Inferior parietal cortex (tissue), 1 donor: ENCODE measurements around the gene STK32B.
"Not testable (repeated sequence)": the region's sequence is repeated elsewhere in the genome, so short reads cannot be mapped to it uniquely, and the experiment has no call there.

ENCODE experiments used
- DNase-seq: peaks from one replicate; pipeline ENCODE4 v3.0.0-alpha.2; 2016; ENCODE audit errors: extremely low spot score

Gene STK32B

DNA sequence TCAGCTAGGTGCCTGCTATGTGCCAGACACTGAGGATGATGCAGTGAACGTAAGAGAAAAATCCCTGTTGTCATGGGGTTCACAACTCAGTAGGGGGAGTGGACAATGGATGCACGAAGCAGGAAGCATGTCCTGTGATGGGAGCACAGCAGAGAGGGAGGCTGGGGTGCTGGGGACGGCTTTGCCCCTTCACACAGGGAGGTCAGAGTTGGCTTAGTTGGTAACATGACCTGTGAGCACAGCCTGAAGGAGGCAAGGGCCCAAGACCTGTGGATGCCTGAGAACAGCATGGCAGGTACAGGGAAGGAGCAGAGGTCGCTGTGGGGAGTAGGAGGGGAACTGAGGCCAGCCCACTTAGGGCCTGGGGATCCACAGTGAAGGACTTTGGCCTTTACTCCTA is 109.4 kb downstream of the STK32B start:
- no peak for DNase-seq

DNA sequence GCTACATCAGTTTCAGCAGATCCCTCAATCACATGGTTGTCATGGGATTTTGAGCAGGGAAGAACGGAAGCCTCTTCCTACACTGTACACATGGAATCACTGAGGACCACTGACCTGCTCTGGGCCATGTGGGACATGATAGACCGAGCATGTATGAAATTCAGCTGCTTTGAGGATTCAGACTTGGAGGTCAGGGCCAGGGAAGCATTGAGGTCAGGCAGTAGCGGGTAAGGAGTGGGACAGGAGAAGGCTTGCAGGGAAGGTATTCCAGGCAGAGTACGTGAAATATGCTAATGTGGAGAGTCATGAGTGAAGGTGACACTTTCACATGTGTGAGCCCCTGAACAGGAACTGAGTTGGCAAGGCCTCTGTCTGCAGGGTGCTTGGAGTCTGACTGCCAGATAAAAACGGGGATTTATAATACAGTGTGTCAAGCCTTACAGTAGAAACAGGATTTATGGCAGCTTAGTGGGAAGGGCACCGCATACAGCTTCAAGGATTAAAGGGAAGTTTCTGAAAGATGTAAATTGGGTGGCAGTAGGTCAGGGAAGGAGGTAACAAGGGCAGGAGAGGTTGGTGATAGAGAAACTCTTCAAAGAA is 111.7 kb downstream of the STK32B start:
- no peak for DNase-seq

DNA sequence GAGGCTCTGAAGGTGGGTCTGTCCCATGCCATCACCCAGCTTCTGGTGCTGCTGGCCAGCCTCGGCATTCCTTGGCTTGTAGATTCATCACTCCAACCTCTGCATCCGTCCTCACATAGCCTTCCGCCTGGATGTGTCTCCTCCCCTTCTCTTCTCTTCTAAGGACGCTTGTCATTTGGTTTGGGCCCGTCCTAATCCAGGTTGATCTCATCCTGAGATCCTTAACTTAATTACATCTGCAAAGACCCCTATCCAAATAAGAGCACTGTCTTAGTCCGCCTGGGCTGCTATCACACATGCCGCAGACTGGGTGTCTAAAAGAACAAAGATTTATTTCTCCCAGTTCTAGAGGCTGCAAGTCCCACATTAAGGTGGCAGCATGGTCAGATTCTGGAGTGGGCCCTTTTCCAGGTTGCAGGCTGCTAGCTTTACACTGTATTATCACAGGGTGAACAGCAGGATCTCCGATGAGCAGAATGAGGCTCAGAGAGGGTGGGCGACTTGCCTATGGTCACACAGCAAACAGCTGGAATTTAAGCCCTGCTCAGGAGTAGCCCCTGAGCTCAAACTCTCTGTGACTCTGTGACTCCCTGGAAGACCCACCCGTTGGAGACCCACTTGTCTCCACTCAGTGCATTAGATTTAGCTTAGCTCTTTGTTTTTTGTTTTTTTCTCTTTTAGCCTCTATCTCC is 113.1 kb downstream of the STK32B start:
- DNase-seq = no peak

DNA sequence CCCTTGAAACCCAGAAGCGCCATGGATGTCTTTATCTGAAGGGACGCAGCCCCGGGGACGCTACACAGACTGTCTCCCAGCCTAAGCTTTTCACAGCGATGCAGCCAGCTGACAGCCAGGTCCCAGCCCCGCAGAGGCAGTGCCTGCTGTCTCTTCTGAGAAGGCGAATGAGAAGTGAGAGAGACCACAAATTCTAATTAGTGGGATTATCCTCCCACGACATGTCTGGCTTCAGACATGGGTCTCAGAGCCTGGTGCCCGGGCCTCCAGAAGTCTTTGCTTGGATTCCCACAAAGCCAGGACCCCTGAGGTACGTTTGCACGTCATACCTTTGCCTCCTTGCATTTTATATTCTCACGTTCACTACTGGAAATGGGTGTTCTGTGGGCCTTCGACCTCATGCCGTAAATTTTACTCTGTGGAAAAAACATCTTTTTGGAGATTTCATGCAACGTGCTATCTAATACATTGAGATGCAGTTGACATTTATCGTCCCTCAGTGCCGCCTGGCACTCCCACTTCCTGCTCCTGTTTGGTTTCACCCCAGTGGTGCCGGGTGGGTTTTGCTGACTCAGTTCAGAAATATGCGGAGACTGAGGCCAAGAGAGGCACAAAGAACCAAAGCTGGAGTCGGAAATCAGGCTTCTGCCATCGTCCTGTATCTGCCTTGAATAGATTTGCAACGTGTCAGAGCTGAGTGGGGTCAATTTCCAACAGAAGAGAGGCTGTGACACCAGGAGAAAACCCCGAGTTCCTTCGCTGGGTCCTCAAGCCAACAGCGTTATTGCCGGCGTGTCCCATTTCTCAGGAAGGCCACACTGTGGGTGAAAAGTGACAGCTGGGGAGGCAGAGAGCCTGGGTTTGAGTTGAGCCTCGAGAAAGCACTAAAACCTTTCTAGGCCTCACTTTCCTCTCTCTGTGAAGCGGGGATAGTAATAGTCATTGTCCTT is 114.4 kb downstream of the STK32B start:
- no peak for DNase-seq

DNA sequence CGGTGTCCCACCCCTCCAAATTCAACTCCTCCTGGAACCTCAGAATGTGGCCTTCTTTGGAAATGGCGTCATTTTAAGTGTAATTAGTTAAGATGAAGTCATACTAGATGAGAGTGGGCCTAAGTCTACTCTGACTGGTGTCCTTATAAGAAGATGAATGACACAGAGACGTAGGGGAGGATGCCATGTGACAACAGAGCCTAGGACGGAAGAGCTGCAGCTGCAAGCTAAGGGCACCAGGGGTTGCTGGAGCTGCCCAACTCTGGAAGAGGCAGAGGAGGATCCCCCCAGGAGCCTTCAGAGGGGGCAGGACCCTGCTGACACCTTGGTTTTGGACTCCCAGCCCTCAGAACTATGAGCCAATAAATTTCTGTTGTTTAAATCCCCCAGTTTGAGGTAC is 115.1 kb downstream of the STK32B start:
- DNase-seq = no peak

DNA sequence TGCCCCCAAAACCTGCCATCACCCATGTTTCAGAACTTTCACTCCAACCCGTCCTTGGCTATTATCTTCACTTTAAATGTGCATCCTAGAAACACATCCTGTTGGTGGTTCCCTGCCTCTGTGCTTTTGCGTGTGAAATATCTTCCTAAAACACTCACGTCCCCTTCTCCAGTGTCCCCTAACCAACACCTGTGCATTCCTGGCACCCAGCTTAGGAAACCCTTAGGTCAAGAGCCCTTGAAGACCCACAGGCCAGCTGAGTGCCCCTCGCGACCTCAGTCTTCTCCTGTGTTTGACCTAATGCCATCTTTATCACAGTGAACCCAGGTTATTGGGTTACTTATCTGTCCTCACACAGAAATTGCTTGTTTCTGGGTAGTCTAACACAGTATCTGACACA is 117.6 kb downstream of the STK32B start:
- no peak for DNase-seq

DNA sequence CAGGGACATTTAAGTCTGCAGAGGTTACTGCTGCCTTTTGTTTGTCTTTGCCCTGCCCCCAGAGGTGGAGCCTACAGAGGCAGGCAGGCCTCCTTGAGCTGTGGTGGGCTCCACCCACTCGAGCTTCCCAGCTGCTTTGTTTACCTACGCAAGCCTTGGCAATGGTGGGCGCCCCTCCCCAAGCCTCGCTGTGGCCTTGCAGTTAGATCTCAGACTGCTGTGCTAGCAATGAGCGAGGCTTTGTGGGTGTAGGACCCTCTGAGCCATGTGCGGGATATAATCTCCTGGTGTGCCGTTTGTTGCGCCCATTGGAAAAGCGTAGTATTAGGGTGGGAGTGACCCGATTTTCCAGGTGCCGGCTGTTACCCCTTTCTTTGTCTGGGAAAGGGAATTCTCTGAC is 124.6 kb downstream of the STK32B start:
- not testable (repeated sequence) for DNase-seq

DNA sequence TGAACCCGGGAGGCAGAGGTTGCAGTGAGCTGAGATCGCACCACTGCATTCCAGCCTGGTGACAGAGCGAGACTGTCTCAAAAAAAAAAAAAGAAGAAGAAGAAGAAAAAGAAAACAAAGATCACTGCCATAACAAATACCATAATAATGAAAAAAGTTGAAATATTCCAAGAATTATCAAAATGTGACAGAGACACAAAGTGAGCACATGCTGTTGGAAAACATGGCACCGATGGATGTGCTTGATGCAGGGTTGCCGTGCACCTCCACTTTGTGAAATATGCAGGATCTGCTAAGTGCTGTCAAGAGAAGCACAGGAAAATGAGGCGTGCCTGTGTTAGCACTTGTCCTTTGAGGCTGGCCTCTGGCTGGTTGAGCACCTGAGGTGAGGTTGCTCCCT is 133.3 kb downstream of the STK32B start:
- no peak for DNase-seq

DNA sequence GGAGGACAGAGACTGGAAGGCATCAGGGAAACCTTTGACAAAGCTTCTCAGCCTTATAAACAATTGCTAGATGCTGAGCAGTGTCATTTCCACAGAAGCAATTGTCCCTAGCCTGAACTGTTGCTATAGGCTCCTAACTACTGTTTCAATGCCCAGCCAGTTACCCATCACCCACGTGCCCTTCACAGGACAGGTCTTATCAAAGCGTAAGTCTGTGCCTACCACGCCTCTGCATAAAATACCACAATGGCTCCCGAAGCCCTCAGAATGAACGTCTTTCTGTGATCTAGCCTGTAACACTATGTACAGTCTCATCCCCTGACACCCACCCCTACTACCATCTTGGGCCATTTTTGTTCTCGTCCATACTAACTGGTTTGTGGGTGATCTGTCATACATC is 134.3 kb downstream of the STK32B start:
- DNase-seq = no peak

DNA sequence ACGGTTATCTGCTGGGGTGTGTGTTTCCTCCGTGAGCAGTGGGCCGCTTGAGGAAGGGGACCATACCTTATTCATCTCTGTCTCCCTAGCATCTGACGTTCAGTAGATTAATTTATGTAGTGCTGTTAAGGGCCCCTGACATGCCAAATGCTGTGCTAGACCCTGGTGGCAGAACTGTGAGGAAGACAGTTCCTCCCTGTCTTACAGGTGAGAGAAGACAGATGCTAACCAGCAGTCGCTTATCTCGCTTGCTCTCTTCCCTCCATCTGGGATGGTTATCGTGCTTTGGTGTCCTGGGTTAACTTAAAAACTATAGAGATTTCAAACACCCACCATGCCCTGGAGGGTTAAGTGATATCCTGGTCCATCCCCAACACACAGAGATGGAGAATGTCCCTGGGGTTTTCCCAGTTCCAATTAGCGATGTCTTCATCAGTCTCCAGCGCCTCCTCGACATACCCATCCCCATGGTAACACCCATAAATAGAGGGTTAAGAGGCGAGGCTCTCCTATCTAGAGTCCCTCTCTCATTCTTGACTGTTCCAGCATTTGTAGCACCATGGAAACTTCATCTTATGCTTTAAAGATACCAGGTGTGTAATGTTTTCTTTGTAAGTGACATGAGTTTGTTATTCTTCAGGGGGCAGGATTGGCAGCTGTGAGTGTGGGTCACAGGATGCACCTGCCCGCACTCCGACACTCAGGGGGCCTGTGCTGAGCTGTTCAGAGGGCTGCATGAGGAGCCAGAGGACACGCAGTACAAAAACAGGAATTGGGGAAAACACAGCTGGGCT is 135.2 kb downstream of the STK32B start:
- DNase-seq = no peak

DNA sequence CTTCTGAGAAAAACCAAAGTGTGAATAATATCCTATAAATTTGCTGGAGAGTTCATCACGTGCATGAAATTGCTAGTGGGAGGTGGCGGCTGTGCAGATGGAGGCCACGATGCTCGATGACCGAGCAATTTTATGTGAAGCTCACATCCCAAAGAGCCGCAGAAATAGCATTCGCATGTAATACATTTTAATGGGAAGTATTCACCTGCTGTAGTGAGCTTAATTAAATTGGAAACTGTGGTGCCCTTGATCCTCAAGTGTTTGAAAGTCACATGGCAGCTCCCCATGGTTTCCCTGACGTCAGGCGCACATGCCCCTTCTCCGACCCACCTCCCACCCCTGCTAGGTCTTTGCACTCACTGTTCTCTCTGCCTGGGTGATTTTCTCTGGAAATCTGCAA is 136.8 kb downstream of the STK32B start:
- DNase-seq = no peak

DNA sequence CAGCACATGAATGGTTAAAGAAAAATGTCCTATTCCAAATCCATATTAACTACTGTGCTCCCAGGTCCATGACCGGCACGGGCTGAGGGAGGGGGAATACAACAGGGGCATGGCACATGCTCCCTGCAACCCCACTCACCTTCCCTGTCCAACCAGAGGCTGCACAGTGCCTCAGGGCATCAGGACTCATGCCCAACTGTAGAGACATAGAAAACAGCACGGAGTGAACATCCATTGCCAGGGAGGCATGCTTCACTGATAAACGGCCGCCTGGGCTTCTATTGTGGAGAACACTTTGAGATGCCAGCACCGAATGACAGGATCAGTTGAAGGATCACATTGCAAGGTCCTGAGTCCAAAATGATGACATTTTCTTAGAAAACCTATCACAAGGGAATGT is 140.6 kb downstream of the STK32B start:
- DNase-seq = no peak

DNA sequence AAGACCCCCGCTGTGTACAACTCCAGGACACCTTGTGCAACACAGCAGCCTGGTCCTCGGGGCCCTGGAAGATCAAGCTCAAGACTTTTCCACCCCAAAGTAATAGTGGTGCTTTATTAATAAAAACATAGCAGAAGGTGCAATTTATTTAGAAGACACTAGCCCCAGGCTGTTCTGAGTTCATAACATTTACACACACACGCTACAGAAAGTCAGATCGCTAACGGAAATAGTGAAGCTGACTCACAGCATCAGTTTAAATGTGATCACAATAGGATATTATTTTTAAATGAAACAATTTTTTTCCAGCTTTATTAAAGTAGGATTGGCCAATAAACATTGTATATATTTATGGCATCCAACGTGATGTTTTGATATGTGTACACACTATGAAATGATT is 141.0 kb downstream of the STK32B start:
- no peak for DNase-seq

DNA sequence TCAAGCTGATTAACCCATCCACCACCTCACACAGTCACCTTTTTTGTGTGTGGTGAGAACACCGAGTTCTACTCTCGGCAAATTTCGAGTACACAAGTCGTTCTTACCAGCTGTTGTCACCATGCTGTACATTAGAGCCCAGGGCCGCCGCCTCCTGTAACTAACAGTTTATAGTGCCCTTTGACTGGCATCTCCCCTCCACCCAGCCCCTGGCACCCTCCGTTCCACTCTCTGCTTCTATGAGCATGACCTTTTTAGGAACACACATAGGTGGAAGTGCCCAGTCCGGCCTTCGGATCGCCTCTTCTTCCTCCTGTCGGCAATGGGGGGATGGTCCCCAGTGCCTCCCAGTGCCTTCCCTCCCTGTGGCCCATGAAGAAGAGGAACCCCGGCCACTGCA is 141.4 kb downstream of the STK32B start:
- no peak for DNase-seq

DNA sequence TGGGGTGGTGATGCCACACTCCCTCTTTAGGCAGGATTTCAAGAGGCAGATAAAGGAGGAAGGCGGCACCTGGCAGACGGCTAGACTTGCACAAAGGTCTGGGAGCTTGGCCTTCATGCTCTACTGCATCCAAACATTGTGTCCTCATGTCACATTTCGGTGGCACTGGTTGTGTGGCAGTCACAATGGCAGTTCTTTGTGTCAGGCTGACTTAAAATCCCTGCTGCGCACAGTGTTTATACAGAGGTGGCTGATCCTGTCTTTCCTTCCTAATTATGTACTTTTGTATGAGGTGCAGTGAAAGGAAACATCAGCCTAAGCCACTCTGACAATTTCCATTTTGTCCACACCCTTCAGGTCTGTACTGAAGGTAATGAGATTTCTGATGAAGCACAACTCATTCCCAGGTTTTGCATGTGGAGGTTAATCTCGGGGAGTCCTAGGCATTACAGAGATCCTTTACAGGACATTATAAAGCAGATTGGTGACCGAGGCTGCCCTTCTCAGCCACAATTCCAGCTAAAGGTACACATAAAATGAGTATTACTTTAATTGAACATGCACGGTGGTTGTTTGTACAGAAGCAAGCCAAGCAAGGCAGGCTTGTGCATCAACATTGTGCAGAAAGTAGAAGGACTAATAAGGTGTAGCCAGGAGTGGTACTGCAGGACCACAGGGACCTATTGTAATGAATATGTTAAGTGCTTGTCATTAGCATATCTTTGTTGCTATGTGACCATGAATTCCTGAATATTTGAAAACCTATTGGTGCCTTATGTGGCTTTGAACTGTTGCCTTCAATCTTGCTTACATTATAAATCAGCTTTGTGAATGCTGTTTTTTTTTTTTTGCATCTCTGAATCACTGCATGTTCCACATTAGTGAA is 147.6 kb downstream of the STK32B start:
- DNase-seq = no peak

DNA sequence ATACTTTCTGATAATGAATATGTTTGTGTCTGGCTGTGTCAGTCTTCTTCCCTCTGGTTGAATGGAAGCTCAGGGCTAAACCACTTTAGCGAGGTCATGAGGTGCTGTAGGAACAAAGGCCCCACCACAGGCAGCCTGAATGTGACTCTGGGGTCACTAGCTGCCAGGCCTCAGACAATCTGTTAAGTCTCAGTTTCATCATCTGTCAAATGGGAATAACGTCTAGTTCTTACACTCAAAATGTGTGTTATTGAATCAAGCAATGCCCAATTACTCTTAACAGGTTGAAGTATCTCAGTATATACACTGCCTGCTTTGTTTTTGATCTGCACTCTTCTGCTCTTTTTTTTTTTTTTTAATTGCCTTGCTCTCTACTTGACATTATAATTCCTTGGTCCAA is 148.6 kb downstream of the STK32B start:
- DNase-seq = no peak

DNA sequence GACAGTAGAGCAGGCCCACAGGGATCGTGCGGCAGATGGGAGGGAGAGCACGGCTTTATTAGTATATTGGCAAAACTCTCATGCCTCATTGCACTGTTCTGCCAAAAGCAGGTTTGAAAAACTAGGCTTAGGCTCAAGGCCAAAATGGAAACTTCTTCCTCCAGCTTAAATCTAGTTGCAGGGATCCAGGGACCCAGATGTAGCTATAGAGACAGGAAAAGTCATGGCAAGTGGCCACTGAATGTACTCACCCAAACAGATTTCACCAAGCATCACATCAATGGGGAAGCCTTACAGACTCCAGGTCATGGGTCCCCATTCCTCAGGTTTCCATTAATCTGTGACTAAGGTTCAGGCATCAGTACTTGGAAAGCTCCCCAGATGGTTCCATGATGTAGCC is 149.2 kb downstream of the STK32B start:
- no peak for DNase-seq

DNA sequence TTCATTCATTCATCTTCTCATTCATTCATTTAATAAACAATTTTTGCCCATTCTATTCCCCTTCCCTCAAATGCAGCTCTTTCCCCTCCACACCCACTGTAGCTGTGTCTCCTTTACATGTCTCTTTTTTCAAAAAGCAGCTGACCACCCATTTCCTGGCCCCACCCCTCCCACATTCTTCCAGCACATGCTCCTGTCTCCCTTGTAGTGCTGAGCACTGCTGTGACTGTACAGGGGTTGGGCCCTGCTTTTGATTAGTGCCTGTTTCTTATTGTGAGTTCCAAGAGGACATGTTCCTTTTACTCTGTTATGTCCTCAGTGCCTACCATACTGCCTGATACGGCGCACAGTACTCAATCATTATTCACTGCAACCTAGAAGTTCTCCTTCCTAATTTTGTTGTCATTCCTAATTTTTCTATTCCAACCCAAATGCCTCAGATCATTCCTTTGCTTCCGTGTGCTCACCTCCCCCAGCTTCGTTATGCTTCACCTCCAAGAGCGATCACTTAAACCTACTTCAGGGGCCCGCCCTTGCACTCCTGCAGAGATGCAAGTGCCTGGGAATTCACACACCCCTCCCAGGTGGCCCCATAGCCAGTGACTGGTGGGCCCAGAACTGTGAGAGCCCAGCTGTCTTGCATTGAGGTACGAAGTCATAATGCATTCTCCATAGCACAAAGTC is 152.2 kb downstream of the STK32B start:
- DNase-seq = no peak

DNA sequence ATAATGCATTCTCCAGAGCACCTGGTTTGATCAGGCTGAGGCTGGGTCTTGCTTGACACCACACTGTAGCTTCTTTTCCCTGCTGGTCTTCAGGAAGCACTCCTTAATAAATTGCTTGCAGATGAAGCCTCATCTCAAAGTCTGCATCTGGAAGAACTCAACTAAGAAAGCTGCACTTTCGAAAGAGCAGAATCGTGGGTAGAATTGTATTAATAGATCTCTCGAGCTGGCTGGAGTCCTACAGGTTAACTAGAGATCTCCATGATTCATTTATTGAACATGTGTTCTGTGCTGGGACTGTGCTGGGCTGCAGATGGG is 152.7 kb downstream of the STK32B start:
- DNase-seq = no peak

DNA sequence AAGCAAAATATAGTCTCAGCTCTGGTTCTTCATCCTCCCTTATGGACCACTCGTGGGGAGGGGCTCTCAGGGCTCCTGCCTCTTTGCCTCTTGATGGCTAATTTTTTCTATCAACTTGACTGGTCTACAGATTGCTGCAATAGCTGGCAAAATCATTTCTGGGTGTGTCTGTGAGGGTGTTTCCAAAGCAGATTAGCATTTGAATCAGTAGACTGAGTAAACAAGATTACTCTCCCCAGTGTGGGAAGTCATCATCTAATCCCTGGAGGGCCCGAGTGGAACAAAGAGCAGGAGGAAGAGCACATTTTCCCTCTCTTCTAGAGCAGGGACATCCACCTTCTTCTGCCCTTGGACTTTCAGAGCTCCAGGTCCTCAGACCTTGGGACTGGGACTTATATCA is 153.5 kb downstream of the STK32B start:
- no peak for DNase-seq
